ENCODE results near the gene ALG3. TPM values are rescaled to one million over a fixed set of nuclear protein-coding genes. Genes with fewer than 3 reads are reported as not detected.

Gene ALG3
- total RNA-seq, 1 donor from 2014 or later: 36.9 TPM

DNA sequence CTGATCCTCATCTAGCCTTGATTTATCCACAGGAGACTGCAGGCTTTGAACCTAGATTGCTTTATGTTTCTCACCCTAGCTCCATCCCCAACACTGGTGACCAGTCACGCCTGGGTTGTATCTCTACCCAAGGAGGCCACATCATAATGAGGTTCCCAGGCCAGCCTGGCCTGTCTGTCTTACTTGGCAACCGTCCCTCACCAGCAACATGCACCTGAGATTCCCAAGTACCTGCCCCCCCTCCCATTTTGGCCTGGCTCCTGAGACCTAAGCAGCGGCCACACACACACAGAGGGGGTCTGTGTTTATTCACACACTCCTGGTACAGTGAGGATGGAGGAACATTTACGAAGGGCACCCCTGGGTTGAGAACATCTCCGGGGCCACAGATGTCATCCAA is 10.2 kb upstream of the ALG3 start:
- H3K27me3 ChIP-seq (ENCODE audit: control insufficient read depth, insufficient read depth, low read length): no peaks in the 10 kb centered on the region
- TF ChIP-seq, protein P1, sequence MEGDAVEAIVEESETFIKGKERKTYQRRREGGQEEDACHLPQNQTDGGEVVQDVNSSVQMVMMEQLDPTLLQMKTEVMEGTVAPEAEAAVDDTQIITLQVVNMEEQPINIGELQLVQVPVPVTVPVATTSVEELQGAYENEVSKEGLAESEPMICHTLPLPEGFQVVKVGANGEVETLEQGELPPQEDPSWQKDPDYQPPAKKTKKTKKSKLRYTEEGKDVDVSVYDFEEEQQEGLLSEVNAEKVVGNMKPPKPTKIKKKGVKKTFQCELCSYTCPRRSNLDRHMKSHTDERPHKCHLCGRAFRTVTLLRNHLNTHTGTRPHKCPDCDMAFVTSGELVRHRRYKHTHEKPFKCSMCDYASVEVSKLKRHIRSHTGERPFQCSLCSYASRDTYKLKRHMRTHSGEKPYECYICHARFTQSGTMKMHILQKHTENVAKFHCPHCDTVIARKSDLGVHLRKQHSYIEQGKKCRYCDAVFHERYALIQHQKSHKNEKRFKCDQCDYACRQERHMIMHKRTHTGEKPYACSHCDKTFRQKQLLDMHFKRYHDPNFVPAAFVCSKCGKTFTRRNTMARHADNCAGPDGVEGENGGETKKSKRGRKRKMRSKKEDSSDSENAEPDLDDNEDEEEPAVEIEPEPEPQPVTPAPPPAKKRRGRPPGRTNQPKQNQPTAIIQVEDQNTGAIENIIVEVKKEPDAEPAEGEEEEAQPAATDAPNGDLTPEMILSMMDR (IDR thresholded peaks at IDR 0.05; ENCODE audit: insufficient read depth, low read length, severe bottlenecking): no peak
- DNase-seq (ENCODE audit: low read depth): no peak
- no peaks in the 10 kb centered on the region for H3K36me3 ChIP-seq (ENCODE audit: control insufficient read depth, insufficient read depth, low read length)
- no peak for FAIRE-seq
- H3K4me3 ChIP-seq (ENCODE audit: low read depth, low read length): no peak overlapping the region

DNA sequence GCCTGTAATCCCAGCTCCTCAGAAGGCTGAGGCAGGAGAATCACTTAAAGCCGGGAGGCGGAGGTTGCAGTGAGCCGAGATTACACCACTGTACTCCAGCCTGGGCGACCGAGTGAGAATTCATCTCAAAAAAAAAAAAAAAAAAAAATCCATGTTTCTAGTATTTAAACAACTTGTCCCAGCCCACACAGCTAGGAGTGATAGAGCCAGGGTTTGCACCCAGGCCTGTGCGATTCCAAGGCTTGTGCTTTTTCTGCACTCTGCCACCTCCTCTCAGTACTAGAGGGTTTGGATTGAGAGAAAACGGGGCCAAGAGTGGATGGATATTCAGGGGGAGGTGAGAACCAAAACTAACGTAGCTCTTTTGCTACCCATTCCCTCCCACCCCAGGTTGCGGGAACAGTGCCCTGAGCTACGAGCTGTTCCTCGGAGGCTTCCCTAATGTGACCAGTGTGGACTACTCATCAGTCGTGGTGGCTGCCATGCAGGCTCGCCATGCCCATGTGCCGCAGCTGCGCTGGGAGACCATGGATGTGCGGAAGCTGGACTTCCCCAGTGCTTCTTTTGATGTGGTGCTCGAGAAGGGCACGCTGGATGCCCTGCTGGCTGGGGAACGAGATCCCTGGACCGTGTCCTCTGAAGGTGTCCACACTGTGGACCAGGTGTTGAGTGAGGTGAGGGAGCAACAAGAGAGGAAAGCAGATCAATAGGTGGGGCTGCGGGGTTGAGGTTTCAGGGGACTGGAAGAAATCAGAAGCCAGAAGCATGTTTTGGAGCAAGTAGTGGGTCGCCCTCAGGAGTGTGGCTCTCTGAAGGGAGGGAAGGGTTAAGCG is 8.5 kb upstream of the ALG3 start:
- no peaks in the 10 kb centered on the region for H3K36me3 ChIP-seq (ENCODE audit: control insufficient read depth, insufficient read depth, low read length)
- H3K27me3 ChIP-seq (ENCODE audit: control insufficient read depth, insufficient read depth, low read length): no peaks in the 10 kb centered on the region
- DNase-seq (ENCODE audit: low read depth) (no peak), FAIRE-seq (no peak)
- TF ChIP-seq, protein P1 (IDR thresholded peaks at IDR 0.05; ENCODE audit: insufficient read depth, low read length, severe bottlenecking): no peak
- H3K4me3 ChIP-seq (ENCODE audit: low read depth, low read length): no peak overlapping the region

DNA sequence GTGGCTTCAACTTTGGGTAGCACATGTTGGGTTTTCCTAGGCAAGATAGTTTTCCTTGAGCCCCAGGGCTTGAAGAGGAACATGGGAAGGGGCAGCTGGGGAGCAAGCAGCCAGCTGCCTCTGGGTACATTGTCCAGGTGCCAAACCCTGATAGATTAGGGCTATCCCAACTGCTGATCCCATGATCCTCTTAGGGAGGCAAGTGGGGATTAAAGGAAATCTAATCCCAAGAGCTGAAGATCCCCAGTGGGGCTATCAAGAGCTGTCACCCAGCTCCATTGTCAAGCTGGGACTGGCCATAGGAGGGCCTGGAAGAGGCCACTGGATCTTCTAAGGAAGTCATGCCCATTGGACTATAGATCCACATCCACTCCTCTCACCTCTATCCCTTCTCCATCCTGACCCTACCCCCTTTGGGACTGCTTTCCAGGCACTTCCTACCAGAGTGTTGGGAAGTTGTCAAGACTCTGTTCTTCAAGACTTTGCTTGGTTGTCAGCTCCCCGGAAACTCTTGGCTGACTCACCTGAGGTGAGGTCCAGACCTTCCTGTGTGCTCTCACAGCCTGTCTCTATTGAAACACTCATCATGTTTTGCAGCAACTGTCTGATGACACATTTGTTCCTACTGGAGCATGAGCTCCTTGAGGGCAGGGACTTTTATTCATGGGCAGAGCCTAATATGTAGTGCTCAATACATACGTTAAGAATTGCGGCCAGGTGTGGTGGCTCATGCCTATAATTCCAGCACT is 6.7 kb upstream of the ALG3 start:
- peak; percentile 90 for DNase-seq (ENCODE audit: low read depth)
- TF ChIP-seq, protein P1 (IDR thresholded peaks at IDR 0.05; ENCODE audit: insufficient read depth, low read length, severe bottlenecking): no peak

DNA sequence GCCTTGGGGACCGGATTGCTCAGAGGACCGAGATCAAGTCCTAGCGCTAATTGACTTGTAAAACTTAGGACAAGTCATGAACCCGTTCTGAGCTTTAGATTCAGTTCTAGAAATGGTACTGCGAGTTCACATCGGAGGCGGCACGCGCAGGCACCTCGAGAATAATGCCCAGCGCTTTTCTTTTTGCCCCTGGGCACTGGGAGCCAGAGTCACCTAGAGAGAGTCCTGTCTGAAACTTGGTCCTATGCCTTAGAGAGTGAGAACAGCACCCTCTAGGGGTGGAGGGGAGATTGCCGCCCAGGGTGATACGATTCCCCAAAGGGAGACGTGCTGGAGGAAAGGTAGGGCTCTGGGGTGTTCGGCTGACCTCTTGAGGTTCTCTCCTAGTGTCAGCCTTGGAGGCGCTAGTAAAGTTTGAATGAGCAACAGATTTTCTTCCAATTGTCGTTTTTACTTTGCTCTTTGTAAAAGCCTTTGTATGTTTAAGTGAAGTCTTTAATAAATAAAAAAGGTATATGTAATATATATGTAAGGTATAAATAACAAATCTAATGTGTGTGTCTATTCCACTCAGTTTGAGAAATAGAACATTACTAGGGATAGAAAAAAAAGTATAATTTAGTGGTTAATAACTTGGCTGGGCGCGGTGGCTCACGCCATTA is 1.5 kb upstream of the ALG3 start:
- FAIRE-seq: no peak
- Histone ChIP-seq H3K27me3 (ENCODE audit: control insufficient read depth, insufficient read depth, low read length) (no peaks in the 10 kb centered on the region), H3K4me3 (ENCODE audit: low read depth, low read length) (peak overlapping the region; percentile 65), H3K36me3 (ENCODE audit: control insufficient read depth, insufficient read depth, low read length) (peaks cover 5% of the 10 kb centered on the region)
- TF ChIP-seq, protein P1 (IDR thresholded peaks at IDR 0.05; ENCODE audit: insufficient read depth, low read length, severe bottlenecking): peak; percentile 93
- DNase-seq (ENCODE audit: low read depth): peak; percentile 89

More for the DNA sequence above, 6.7 kb upstream of the ALG3 start:
- H3K27me3 ChIP-seq (ENCODE audit: control insufficient read depth, insufficient read depth, low read length): no peaks in the 10 kb centered on the region
- FAIRE-seq: peak; percentile 83
- H3K4me3 ChIP-seq (ENCODE audit: low read depth, low read length): no peak overlapping the region
- no peaks in the 10 kb centered on the region for H3K36me3 ChIP-seq (ENCODE audit: control insufficient read depth, insufficient read depth, low read length)

DNA sequence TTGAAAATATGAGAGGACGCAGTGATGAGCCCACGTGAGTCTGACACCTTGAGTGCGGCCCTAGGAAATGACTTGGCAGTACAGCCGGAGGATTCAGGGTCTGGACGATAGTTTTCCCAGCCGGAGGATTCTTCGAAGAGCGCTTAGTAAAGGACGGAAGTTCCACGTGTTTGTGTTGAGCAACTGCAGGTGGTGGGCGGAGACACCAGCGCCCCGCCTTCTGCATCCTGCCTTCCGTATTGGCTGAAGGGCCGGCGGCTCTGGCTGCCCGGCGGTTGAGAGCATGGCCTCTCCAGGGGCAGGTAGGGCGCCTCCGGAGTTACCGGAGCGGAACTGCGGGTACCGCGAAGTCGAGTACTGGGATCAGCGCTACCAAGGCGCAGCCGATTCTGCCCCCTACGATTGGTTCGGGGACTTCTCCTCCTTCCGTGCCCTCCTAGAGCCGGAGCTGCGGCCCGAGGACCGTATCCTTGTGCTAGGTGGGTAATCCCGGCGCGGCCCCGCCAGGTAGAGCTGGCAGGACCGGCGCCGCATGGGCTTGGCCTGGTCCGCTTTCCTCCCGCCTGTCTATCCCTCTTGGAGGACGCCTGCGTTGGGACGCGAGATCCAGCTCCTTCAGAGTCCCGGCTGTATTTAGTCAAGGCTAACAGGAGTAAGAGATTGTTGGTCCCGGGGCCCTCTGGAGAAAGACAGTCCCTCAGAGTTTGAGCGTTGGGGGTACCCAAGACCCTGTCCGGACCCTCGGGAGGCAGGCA is 827 bp upstream of the ALG3 start, which contains the start of gene EEF1AKMT4:
Gene EEF1AKMT4, plus strand, starts transcription at position 261 of the 755 bp plus-strand sequence. Its CDS starts 23 bp downstream, at position 284.
- H3K27me3 ChIP-seq (ENCODE audit: control insufficient read depth, insufficient read depth, low read length): no peaks in the 10 kb centered on the region
- DNase-seq (ENCODE audit: low read depth) (peak; percentile 96), FAIRE-seq (peak; percentile 7)
- TF ChIP-seq, protein P1 (IDR thresholded peaks at IDR 0.05; ENCODE audit: insufficient read depth, low read length, severe bottlenecking): peak; percentile 62
- peak within 1 kb of the TSS; percentile 65 for H3K4me3 ChIP-seq (ENCODE audit: low read depth, low read length)
- H3K36me3 ChIP-seq (ENCODE audit: control insufficient read depth, insufficient read depth, low read length): peaks cover 11% of the 10 kb centered on the region

Measured in bronchial epithelial cell (primary cell).